SK-N-SH treated with all-trans-retinoic acid at 6 μM for 48 hours (cell line): Measurements from ENCODE around the gene FOLR1.

Experiments
- ATAC-seq: fragments of 200-7000 bp; cut with Tn5 transposase; 3 replicates; pipeline ENCODE4 v1.9.1; 2020; ENCODE audit warnings: mild to moderate bottlenecking, moderate library complexity
- ARNTL ChIP-seq: fragments of 450-650 bp; formaldehyde crosslinking; IDR thresholded peaks from 2 replicates; pipeline ENCODE4 v1.5.0; 2020; ENCODE audit warnings: low read depth, mild to moderate bottlenecking, moderate library complexity, borderline replicate concordance
- CSDC2 ChIP-seq: fragments of 250-450 bp; sonication (Bioruptor Pico); IDR thresholded peaks from 2 replicates; pipeline ENCODE4 v1.5.0; 2020; ENCODE audit warnings: mild to moderate bottlenecking, moderate library complexity
- ESRRG ChIP-seq: fragments of 250-450 bp; sonication (Bioruptor Pico); IDR thresholded peaks from 2 replicates; pipeline ENCODE4 v1.6.1; 2021; ENCODE audit warnings: mild to moderate bottlenecking
- GLIS3 ChIP-seq: fragments of 250-450 bp; sonication (Bioruptor Pico); IDR thresholded peaks from 2 replicates; pipeline ENCODE4 v1.5.0; 2020; ENCODE audit warnings: mild to moderate bottlenecking, moderate library complexity
- ISL1 ChIP-seq: fragments of 250-450 bp; sonication (Bioruptor Pico); IDR thresholded peaks from 2 replicates; pipeline ENCODE4 v2.1.2; 2022; ENCODE audit warnings: mild to moderate bottlenecking, moderate library complexity
- OSR1 ChIP-seq: fragments of 250-450 bp; sonication (Bioruptor Pico); IDR thresholded peaks from 2 replicates; pipeline ENCODE4 v1.8.0; 2022; ENCODE audit warnings: moderate library complexity, mild to moderate bottlenecking, inconsistent platforms
- PPARA ChIP-seq: fragments of 250-450 bp; sonication (Bioruptor Pico); IDR thresholded peaks from 2 replicates; pipeline ENCODE4 v1.5.0; 2020; ENCODE audit warnings: mild to moderate bottlenecking, borderline replicate concordance
- RARB ChIP-seq: fragments of 250-450 bp; sonication (Bioruptor Pico); IDR thresholded peaks from 2 replicates; pipeline ENCODE4 v1.8.0; 2021; ENCODE audit warnings: mild to moderate bottlenecking, moderate library complexity
- SNAI2 ChIP-seq: fragments of 250-450 bp; sonication (Bioruptor Pico); IDR thresholded peaks from 2 replicates; pipeline ENCODE4 v1.5.0; 2020; ENCODE audit warnings: mild to moderate bottlenecking, moderate library complexity
- TCF4 ChIP-seq: fragments of 250-450 bp; sonication (Bioruptor Pico); IDR thresholded peaks from 2 replicates; pipeline ENCODE4 v1.8.0; 2021; ENCODE audit warnings: mild to moderate bottlenecking, moderate library complexity, borderline replicate concordance
- TOX ChIP-seq: fragments of 250-450 bp; sonication (Bioruptor Pico); IDR thresholded peaks from 2 replicates; pipeline ENCODE4 v1.8.0; 2021; ENCODE audit warnings: mild to moderate bottlenecking, moderate library complexity, borderline replicate concordance
- ZC3H10 ChIP-seq: fragments of 250-450 bp; sonication (Bioruptor Pico); IDR thresholded peaks from 2 replicates; pipeline ENCODE4 v1.5.1; 2021; ENCODE audit warnings: mild to moderate bottlenecking, moderate library complexity
- ZFP30 ChIP-seq: fragments of 450-650 bp; formaldehyde crosslinking; IDR thresholded peaks from 2 replicates; pipeline ENCODE4 v1.5.0; 2022; ENCODE audit warnings: mild to moderate bottlenecking, moderate library complexity
- ZNF565 ChIP-seq: fragments of 450-650 bp; formaldehyde crosslinking; conservative IDR thresholded peaks from 2 replicates; pipeline ENCODE4 v1.5.0; 2020; ENCODE audit warnings: low read depth, mild to moderate bottlenecking, moderate library complexity
- ZNF70 ChIP-seq: fragments of 450-650 bp; formaldehyde crosslinking; IDR thresholded peaks from 2 replicates; pipeline ENCODE4 v1.5.0; 2020; ENCODE audit warnings: mild to moderate bottlenecking, moderate library complexity
- ZNF8 ChIP-seq: fragments of 450-650 bp; formaldehyde crosslinking; IDR thresholded peaks from 2 replicates; pipeline ENCODE4 v1.5.0; 2020; ENCODE audit warnings: mild to moderate bottlenecking, moderate library complexity
- TF ChIP-seq, protein P1 (sequence below): fragments of 250-450 bp; sonication (Bioruptor Pico); IDR thresholded peaks from 2 replicates; pipeline ENCODE4 v1.5.0; 2020; ENCODE audit warnings: mild to moderate bottlenecking, moderate library complexity
- TF ChIP-seq, protein P2 (sequence below): fragments of 250-450 bp; sonication (Bioruptor Pico); IDR thresholded peaks from 2 replicates; pipeline ENCODE4 v1.8.0; 2020; ENCODE audit warnings: mild to moderate bottlenecking, moderate library complexity, borderline replicate concordance
- TF ChIP-seq, protein P3 (sequence below): fragments of 250-450 bp; sonication (Bioruptor Pico); IDR thresholded peaks from 2 replicates; pipeline ENCODE4 v1.8.0; 2021; ENCODE audit warnings: low read depth, mild to moderate bottlenecking, moderate library complexity, borderline replicate concordance

FOLR1 gene

DNA sequence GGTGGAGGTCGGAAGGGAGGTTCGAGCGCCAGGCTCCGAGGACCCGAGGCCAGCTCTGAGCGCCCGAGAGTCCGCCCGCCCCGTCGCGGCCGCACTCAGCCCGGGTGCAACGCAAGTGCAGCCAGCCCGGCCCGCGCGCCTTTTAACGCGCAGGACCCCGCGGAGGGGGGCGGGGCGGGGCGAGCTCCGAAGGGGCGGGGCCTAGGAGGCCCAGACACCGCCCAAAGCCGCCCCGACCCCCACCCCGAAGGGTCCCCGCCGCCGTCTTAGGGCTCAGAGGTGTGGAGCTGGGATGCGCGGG is 52.1 kb downstream of the FOLR1 start, which contains the start of gene PHOX2A:
Gene PHOX2A (minus strand): TSS at position 117 of the 301 bp plus-strand sequence. CDS start 172 bp downstream, outside the sequence.
- TF ChIP-seq TOX (CRISPR knock-in tag), result no peak
- no peak for TF ChIP-seq ESRRG (CRISPR knock-in tag)
- no peak for TF ChIP-seq ZNF565 (CRISPR knock-in tag)
- TF ChIP-seq ZFP30, result no peak
- no peak for TF ChIP-seq ZC3H10
- no peak for TF ChIP-seq RARB (CRISPR knock-in tag)
- TF ChIP-seq, all 23 proteins: peak for 0
- peak; percentile 55 for ATAC-seq

DNA sequence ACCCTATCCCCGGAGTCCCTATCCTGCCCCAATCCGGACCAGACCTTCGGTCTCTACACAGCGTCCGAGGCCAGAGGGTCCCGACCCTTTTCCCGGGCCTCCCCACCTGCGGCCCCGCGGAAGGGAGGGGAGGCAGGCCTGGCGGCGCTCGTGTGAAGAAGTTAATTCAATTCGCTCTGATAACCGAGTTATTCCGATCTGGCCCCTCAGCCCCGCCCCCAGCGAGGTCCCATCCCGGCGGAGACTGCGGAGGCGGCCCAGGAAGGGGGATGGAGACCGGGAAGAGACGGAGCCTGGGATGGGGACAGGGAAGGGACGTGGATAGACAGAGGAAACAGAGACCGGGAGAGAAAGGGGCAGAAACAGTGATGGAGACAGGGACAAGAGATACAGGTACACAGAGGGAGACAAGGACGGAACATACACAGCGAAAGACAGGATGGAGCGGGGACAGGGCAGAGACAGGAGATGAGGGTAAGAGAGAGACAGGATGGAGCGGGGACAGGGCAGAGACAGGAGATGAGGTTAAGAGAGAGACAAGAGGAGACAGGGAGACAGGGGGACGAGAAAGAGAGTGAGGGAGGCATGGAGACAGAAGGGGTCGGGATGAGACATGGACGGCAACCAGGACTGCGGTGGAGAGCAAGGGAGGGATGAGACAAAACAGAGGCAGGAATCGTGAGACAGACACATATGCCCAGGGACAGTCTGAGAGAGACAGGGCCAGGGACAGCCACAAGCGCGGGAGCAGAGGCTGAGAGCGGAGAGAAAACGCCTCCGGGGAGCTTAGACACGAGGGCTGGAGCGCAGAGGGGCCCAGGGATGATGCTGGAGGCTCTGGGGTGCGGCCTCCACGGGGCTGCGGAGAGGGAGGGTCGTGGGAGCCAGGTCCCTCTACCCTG is 52.7 kb downstream of the FOLR1 start:
- TF ChIP-seq, protein P1, sequence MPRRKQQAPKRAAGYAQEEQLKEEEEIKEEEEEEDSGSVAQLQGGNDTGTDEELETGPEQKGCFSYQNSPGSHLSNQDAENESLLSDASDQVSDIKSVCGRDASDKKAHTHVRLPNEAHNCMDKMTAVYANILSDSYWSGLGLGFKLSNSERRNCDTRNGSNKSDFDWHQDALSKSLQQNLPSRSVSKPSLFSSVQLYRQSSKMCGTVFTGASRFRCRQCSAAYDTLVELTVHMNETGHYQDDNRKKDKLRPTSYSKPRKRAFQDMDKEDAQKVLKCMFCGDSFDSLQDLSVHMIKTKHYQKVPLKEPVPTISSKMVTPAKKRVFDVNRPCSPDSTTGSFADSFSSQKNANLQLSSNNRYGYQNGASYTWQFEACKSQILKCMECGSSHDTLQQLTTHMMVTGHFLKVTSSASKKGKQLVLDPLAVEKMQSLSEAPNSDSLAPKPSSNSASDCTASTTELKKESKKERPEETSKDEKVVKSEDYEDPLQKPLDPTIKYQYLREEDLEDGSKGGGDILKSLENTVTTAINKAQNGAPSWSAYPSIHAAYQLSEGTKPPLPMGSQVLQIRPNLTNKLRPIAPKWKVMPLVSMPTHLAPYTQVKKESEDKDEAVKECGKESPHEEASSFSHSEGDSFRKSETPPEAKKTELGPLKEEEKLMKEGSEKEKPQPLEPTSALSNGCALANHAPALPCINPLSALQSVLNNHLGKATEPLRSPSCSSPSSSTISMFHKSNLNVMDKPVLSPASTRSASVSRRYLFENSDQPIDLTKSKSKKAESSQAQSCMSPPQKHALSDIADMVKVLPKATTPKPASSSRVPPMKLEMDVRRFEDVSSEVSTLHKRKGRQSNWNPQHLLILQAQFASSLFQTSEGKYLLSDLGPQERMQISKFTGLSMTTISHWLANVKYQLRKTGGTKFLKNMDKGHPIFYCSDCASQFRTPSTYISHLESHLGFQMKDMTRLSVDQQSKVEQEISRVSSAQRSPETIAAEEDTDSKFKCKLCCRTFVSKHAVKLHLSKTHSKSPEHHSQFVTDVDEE, result peak; percentile 23
- TF ChIP-seq CSDC2 (CRISPR knock-in tag) (no peak), GLIS3 (CRISPR knock-in tag) (no peak), SNAI2 (CRISPR knock-in tag) (0 out of 2 replicates have a peak, but pooled peaks have one; percentile 18), PPARA (CRISPR knock-in tag) (no peak), OSR1 (CRISPR knock-in tag) (no peak), ISL1 (CRISPR knock-in tag) (no peak), ZC3H10 (no peak), TCF4 (CRISPR knock-in tag) (peak; percentile 72)
- peak; percentile 8 for ATAC-seq

DNA sequence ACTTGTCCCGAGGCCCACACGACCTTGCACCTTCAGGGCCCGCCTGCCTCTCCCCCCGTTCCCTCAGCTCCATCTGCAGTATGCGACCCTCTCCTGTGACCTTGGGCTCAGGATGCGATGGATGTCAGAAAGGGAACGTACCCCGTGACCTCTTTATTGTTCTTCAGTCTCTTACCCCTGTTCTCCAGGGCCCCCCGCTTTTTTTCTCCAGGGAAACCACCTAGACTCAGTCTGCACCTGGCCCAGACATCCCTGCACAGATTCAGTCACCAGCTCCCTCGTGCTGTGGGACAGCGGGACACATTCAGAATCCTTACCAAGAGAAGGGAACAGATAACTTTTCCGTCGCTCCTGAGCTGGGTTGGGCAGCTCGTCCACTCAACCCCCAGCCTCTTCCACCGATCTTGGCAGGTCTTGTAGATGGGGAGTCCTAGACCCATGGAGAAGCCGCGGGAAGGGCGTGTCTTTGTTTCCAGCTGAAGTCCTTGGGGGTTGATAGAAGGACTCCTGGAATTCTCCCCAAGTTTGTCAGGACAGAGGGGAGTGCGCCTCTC is 53.4 kb downstream of the FOLR1 start:
- no peak for ATAC-seq
- no peak for TF ChIP-seq PPARA (CRISPR knock-in tag)
- TF ChIP-seq ESRRG (CRISPR knock-in tag), result no peak
- TF ChIP-seq, protein P2, sequence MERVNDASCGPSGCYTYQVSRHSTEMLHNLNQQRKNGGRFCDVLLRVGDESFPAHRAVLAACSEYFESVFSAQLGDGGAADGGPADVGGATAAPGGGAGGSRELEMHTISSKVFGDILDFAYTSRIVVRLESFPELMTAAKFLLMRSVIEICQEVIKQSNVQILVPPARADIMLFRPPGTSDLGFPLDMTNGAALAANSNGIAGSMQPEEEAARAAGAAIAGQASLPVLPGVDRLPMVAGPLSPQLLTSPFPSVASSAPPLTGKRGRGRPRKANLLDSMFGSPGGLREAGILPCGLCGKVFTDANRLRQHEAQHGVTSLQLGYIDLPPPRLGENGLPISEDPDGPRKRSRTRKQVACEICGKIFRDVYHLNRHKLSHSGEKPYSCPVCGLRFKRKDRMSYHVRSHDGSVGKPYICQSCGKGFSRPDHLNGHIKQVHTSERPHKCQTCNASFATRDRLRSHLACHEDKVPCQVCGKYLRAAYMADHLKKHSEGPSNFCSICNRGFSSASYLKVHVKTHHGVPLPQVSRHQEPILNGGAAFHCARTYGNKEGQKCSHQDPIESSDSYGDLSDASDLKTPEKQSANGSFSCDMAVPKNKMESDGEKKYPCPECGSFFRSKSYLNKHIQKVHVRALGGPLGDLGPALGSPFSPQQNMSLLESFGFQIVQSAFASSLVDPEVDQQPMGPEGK, result no peak
- no peak for TF ChIP-seq ARNTL (CRISPR knock-in tag)
- no peak for TF ChIP-seq ZFP30
- TF ChIP-seq TOX (CRISPR knock-in tag), result no peak
- TF ChIP-seq, protein P3, sequence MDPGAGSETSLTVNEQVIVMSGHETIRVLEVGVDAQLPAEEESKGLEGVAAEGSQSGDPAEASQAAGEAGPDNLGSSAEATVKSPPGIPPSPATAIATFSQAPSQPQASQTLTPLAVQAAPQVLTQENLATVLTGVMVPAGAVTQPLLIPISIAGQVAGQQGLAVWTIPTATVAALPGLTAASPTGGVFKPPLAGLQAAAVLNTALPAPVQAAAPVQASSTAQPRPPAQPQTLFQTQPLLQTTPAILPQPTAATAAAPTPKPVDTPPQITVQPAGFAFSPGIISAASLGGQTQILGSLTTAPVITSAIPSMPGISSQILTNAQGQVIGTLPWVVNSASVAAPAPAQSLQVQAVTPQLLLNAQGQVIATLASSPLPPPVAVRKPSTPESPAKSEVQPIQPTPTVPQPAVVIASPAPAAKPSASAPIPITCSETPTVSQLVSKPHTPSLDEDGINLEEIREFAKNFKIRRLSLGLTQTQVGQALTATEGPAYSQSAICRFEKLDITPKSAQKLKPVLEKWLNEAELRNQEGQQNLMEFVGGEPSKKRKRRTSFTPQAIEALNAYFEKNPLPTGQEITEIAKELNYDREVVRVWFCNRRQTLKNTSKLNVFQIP, result no peak
- TF ChIP-seq RARB (CRISPR knock-in tag), result no peak
- TF ChIP-seq SNAI2 (CRISPR knock-in tag), result no peak
- no peak for TF ChIP-seq TCF4 (CRISPR knock-in tag)
- no peak for TF ChIP-seq GLIS3 (CRISPR knock-in tag)
- no peak for TF ChIP-seq ZNF8 (CRISPR knock-in tag)
- no peak for TF ChIP-seq ZNF70 (CRISPR knock-in tag)
- TF ChIP-seq, all 23 proteins: peak for 0
